Measurements from ENCODE around the gene FLT3. TPM values are rescaled to one million over a fixed set of nuclear protein-coding genes. Genes with fewer than 3 reads are reported as not detected.
A peak's percentile ranks its signal among the peaks of the same experiment; 100 is the strongest.

The FLT3 gene
- total and polyA plus RNA-seq, 9 of the 15 experiments (the other 6 are each of a cell fraction or from before 2014, with no cell fraction given): not detected

GRCh38 chr13:27985600-27985999 lies 114.8 kb downstream of the FLT3 start:
- Histone ChIP-seq H3K9me3 (replicated peaks; ENCODE audit: control insufficient read depth, insufficient read depth, low read depth, low read length) (no peaks in the 10 kb centered on the region), H4K20me1 (replicated peaks; ENCODE audit: control insufficient read depth, insufficient read depth, low read length) (no peaks in the 10 kb centered on the region), H3K9ac (ENCODE audit: insufficient read depth in 1 of 2, low read depth in 2 of 2, low read length in 2 of 2) (no peak overlapping the region), H3K4me1 (replicated peaks in 1 of 2; ENCODE audit: control insufficient read depth in 2 of 2, insufficient read depth in 2 of 2, low read length in 2 of 2) (no peaks in the 10 kb centered on the region), H2AFZ (ENCODE audit: low read depth, low read length) (no peak overlapping the region), H3K4me2 (ENCODE audit: insufficient read depth, low read length) (no peak overlapping the region), H3K79me2 (ENCODE audit: control insufficient read depth, insufficient read depth, low read length) (no peaks in the 10 kb centered on the region), H3K4me3 (no peak overlapping the region), H3K27ac (ENCODE audit: extremely low read depth, low read depth, low read length) (no peak overlapping the region), H3K27me3 (ENCODE audit: control insufficient read depth in 2 of 2, insufficient read depth in 2 of 2, low read length in 2 of 2) (peaks cover 0 to 24% of the 10 kb centered on the region in 2 experiments; a peak in 3 of 5 replicates), H3K36me3 (ENCODE audit: control insufficient read depth, insufficient read depth, low read length) (no peaks in the 10 kb centered on the region), H3K9me1 (ENCODE audit: control insufficient read depth, insufficient read depth, low read length) (no peaks in the 10 kb centered on the region)
- TF ChIP-seq ARID3B (CRISPR knock-in tag; IDR thresholded peaks at IDR 0.05; ENCODE audit: borderline replicate concordance): no peak
- TF ChIP-seq RBM25 (IDR thresholded peaks at IDR 0.05; ENCODE audit: low read depth, low read length, severe bottlenecking): peak; percentile 68
- in situ Hi-C loops (cut with MboI): loop anchor here (5.0 to 10.0 kb wide), 2 partner anchors 608 to 1031 kb away; no protein-coding TSS in a partner anchor
- intact Hi-C loops (cut with micrococcal nuclease): no loop called here
- 0% methylated on average over 1 of the region's 1 CpG for WGBS (ENCODE audit: insufficient coverage, low coverage, missing lambda C conversion rate)
- ATAC-seq (no peak), DNase-seq (ENCODE audit: extremely low read depth in 1 of 4, low spot score in 3 of 4) (no peak), FAIRE-seq (no peak)
- ChIA-PET CTCF (ENCODE audit: low intra/inter-chr PET ratio) (no interaction called here), POLR2A (no interaction called here)
- BruUV-seq (replicated peaks): no TSS peak

- in situ Hi-C loops (cut with MboI) (loop anchor here (10.0 kb wide), 1 partner anchor 1028 kb away; no protein-coding TSS in a partner anchor), intact Hi-C loops (cut with micrococcal nuclease) (loop anchor here (5.0 kb wide), 2 partner anchors 155 to 610 kb away; no protein-coding TSS in a partner anchor)
- H3K27me3 ChIP-seq (ENCODE audit: control insufficient read depth in 2 of 2, insufficient read depth in 2 of 2, low read length in 2 of 2): peaks cover 0 to 28% of the 10 kb centered on the region in 2 experiments; a peak in 3 of 5 replicates
- H4K20me1 ChIP-seq (replicated peaks; ENCODE audit: control insufficient read depth, insufficient read depth, low read length): no peaks in the 10 kb centered on the region
- H3K4me1 ChIP-seq (replicated peaks in 1 of 2; ENCODE audit: control insufficient read depth in 2 of 2, insufficient read depth in 2 of 2, low read length in 2 of 2): no peaks in the 10 kb centered on the region
- no peaks in the 10 kb centered on the region for H3K9me1 ChIP-seq (ENCODE audit: control insufficient read depth, insufficient read depth, low read length)
- H3K79me2 ChIP-seq (ENCODE audit: control insufficient read depth, insufficient read depth, low read length): no peaks in the 10 kb centered on the region
- no peak for ATAC-seq
- no peaks in the 10 kb centered on the region for H3K9me3 ChIP-seq (replicated peaks; ENCODE audit: control insufficient read depth, insufficient read depth, low read depth, low read length)
- no peaks in the 10 kb centered on the region for H3K36me3 ChIP-seq (ENCODE audit: control insufficient read depth, insufficient read depth, low read length)
- POLR2A ChIA-PET: interaction anchor here (0.7 kb wide), 1 partner anchor 153 kb away, joined by 4 read pairs; no protein-coding TSS in a partner anchor
- FAIRE-seq: no peak
- CTCF ChIA-PET (ENCODE audit: low intra/inter-chr PET ratio): interaction anchor here (1.1 kb wide), 1 partner anchor 153 kb away, joined by 3 read pairs; no protein-coding TSS in a partner anchor
- no peak overlapping the region for H3K27ac ChIP-seq (ENCODE audit: extremely low read depth, low read depth, low read length)
- H3K9ac ChIP-seq (ENCODE audit: insufficient read depth in 1 of 2, low read depth in 2 of 2, low read length in 2 of 2): no peak overlapping the region
- no peak overlapping the region for H3K4me3 ChIP-seq
- WGBS (ENCODE audit: insufficient coverage, low coverage, missing lambda C conversion rate): 0% methylated on average over 2 of the region's 2 CpGs
- no TSS peak for BruUV-seq (replicated peaks)
- H2AFZ ChIP-seq (ENCODE audit: low read depth, low read length): no peak overlapping the region
- DNase-seq (ENCODE audit: extremely low read depth in 1 of 4, low spot score in 3 of 4): no peak
- no peak overlapping the region for H3K4me2 ChIP-seq (ENCODE audit: insufficient read depth, low read length)
- no peak for TF ChIP-seq ETV5 (CRISPR knock-in tag; IDR thresholded peaks at IDR 0.05; ENCODE audit: low read depth)
- no peak for TF ChIP-seq VEZF1 (CRISPR knock-in tag; IDR thresholded peaks at IDR 0.05)
- no peak for TF ChIP-seq HCFC1 (IDR thresholded peaks at IDR 0.05; ENCODE audit: low read depth, low read length)
- no peak for TF ChIP-seq TFAM (CRISPR knock-in tag; conservative IDR thresholded peaks at IDR 0.05)
- no peak for TF ChIP-seq NFRKB (IDR thresholded peaks at IDR 0.05; ENCODE audit: low read depth)
- no peak for TF ChIP-seq MAFG (tag; conservative IDR thresholded peaks at IDR 0.05)
- no peak for TF ChIP-seq NONO (IDR thresholded peaks at IDR 0.05; ENCODE audit: low read depth in 2 of 2, low read length in 1 of 2)
- no peak for TF ChIP-seq ZNF778 (CRISPR knock-in tag; IDR thresholded peaks at IDR 0.05)
- no peak for TF ChIP-seq ATF4 (CRISPR knock-in tag; IDR thresholded peaks at IDR 0.05)
Measured at GRCh38 chr13:27982361-27982760, 118.0 kb downstream of the FLT3 start.

All from K562 (cell line).